ENCODE data around the gene C1RL.

C1RL gene

GRCh38 chr12:7139200-7139599 is 30.2 kb upstream of the C1RL start:
- Histone ChIP-seq H3K79me2 (ENCODE audit: insufficient read depth, low read length) (no peaks in the 10 kb centered on the region), H3K4me3 (ENCODE audit: low read depth, low read length, poor library complexity, severe bottlenecking) (no peak overlapping the region), H2AFZ (ENCODE audit: low read length) (no peak overlapping the region), H3K4me2 (ENCODE audit: low read length) (no peak overlapping the region), H3K36me3 (ENCODE audit: insufficient read depth, low read length) (no peaks in the 10 kb centered on the region), H3K4me1 (ENCODE audit: insufficient read depth, low read length, severe bottlenecking) (no peaks in the 10 kb centered on the region), H3K27me3 (ENCODE audit: insufficient read depth, low read length) (no peaks in the 10 kb centered on the region), H3K9me2 (ENCODE audit: low read depth, low read length) (no peaks in the 10 kb centered on the region), H3K27ac (ENCODE audit: low read depth, low read length, poor library complexity, severe bottlenecking) (no peak overlapping the region), H3K9me3 (ENCODE audit: low read length) (no peaks in the 10 kb centered on the region), H3F3A (ENCODE audit: insufficient read depth, low read length) (no peaks in the 10 kb centered on the region), H4K20me1 (ENCODE audit: insufficient read depth, low read length) (no peaks in the 10 kb centered on the region), H3K9ac (ENCODE audit: low read length) (no peak overlapping the region)
- TF ChIP-seq CTCF (IDR thresholded peaks at IDR 0.05; ENCODE audit: low read length) (no peak), EZH2 (IDR thresholded peaks at IDR 0.05; ENCODE audit: borderline replicate concordance, low read length) (no peak)

GRCh38 chr12:7137908-7138307 is 28.9 kb upstream of the C1RL start:
- no peak overlapping the region for H3K27ac ChIP-seq (ENCODE audit: low read depth, low read length, poor library complexity, severe bottlenecking)
- no peaks in the 10 kb centered on the region for H3K9me2 ChIP-seq (ENCODE audit: low read depth, low read length)
- no peaks in the 10 kb centered on the region for H4K20me1 ChIP-seq (ENCODE audit: insufficient read depth, low read length)
- no peak overlapping the region for H2AFZ ChIP-seq (ENCODE audit: low read length)
- no peaks in the 10 kb centered on the region for H3K79me2 ChIP-seq (ENCODE audit: insufficient read depth, low read length)
- H3K4me1 ChIP-seq (ENCODE audit: insufficient read depth, low read length, severe bottlenecking): no peaks in the 10 kb centered on the region
- H3K9me3 ChIP-seq (ENCODE audit: low read length): no peaks in the 10 kb centered on the region
- no peak overlapping the region for H3K4me2 ChIP-seq (ENCODE audit: low read length)
- H3K36me3 ChIP-seq (ENCODE audit: insufficient read depth, low read length): no peaks in the 10 kb centered on the region
- no peaks in the 10 kb centered on the region for H3F3A ChIP-seq (ENCODE audit: insufficient read depth, low read length)
- H3K4me3 ChIP-seq (ENCODE audit: low read depth, low read length, poor library complexity, severe bottlenecking): no peak overlapping the region
- no peaks in the 10 kb centered on the region for H3K27me3 ChIP-seq (ENCODE audit: insufficient read depth, low read length)
- H3K9ac ChIP-seq (ENCODE audit: low read length): no peak overlapping the region
- TF ChIP-seq CTCF (IDR thresholded peaks at IDR 0.05; ENCODE audit: low read length): no peak
- TF ChIP-seq EZH2 (IDR thresholded peaks at IDR 0.05; ENCODE audit: borderline replicate concordance, low read length): no peak

GRCh38 chr12:7136676-7137075 is 27.7 kb upstream of the C1RL start:
- TF ChIP-seq CTCF (IDR thresholded peaks at IDR 0.05; ENCODE audit: low read length): no peak
- no peak for TF ChIP-seq EZH2 (IDR thresholded peaks at IDR 0.05; ENCODE audit: borderline replicate concordance, low read length)

More at GRCh38 chr12:7136676-7137075, 27.7 kb upstream of the C1RL start:
- Histone ChIP-seq H3K79me2 (ENCODE audit: insufficient read depth, low read length) (no peaks in the 10 kb centered on the region), H3K4me3 (ENCODE audit: low read depth, low read length, poor library complexity, severe bottlenecking) (no peak overlapping the region), H3K9me3 (ENCODE audit: low read length) (no peaks in the 10 kb centered on the region), H3K36me3 (ENCODE audit: insufficient read depth, low read length) (no peaks in the 10 kb centered on the region), H2AFZ (ENCODE audit: low read length) (no peak overlapping the region), H3F3A (ENCODE audit: insufficient read depth, low read length) (no peaks in the 10 kb centered on the region), H3K9me2 (ENCODE audit: low read depth, low read length) (no peaks in the 10 kb centered on the region), H3K9ac (ENCODE audit: low read length) (no peak overlapping the region), H3K27me3 (ENCODE audit: insufficient read depth, low read length) (no peaks in the 10 kb centered on the region), H3K4me2 (ENCODE audit: low read length) (no peak overlapping the region), H3K27ac (ENCODE audit: low read depth, low read length, poor library complexity, severe bottlenecking) (no peak overlapping the region), H3K4me1 (ENCODE audit: insufficient read depth, low read length, severe bottlenecking) (no peaks in the 10 kb centered on the region), H4K20me1 (ENCODE audit: insufficient read depth, low read length) (no peaks in the 10 kb centered on the region)
